ENCODE measurements around the gene EID2.

The EID2 gene

DNA sequence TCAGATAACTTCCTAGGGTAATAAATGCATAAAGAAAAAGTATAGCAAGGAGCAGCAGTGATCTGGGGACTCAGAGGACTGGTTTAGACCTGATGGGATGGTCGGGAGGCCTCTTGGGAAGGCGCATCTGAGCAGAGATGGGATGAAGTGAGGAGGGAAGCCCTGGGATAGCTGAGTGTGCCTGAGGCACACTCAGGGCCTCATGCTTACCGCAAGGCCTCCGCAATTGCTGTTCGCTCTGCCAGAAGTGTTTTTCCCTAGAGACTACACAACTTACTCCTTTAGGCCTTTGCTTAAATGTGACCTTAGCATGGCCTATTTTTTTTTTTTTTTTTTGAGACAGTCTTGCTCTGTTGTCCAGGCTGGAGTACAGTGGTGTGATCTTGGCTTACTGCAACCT, 45.3 kb downstream of the EID2 start:
- TF ChIP-seq NFIC (IDR thresholded peaks at IDR 0.05) (no peak), CEBPB (IDR thresholded peaks at IDR 0.05) (no peak), TEAD4 (IDR thresholded peaks at IDR 0.05) (no peak), ZBTB7A (IDR thresholded peaks at IDR 0.05; ENCODE audit: low read depth) (no peak), YY1 (IDR thresholded peaks at IDR 0.05; ENCODE audit: low read depth) (no peak), EGR1 (IDR thresholded peaks at IDR 0.05) (no peak), TAF1 (IDR thresholded peaks at IDR 0.05; ENCODE audit: low read depth) (no peak), TCF12 (IDR thresholded peaks at IDR 0.05; ENCODE audit: low read depth) (no peak), CREB1 (IDR thresholded peaks at IDR 0.05; ENCODE audit: low read depth) (no peak), RAD21 (IDR thresholded peaks at IDR 0.05; ENCODE audit: low read depth) (no peak)
- TF ChIP-seq, protein P1, sequence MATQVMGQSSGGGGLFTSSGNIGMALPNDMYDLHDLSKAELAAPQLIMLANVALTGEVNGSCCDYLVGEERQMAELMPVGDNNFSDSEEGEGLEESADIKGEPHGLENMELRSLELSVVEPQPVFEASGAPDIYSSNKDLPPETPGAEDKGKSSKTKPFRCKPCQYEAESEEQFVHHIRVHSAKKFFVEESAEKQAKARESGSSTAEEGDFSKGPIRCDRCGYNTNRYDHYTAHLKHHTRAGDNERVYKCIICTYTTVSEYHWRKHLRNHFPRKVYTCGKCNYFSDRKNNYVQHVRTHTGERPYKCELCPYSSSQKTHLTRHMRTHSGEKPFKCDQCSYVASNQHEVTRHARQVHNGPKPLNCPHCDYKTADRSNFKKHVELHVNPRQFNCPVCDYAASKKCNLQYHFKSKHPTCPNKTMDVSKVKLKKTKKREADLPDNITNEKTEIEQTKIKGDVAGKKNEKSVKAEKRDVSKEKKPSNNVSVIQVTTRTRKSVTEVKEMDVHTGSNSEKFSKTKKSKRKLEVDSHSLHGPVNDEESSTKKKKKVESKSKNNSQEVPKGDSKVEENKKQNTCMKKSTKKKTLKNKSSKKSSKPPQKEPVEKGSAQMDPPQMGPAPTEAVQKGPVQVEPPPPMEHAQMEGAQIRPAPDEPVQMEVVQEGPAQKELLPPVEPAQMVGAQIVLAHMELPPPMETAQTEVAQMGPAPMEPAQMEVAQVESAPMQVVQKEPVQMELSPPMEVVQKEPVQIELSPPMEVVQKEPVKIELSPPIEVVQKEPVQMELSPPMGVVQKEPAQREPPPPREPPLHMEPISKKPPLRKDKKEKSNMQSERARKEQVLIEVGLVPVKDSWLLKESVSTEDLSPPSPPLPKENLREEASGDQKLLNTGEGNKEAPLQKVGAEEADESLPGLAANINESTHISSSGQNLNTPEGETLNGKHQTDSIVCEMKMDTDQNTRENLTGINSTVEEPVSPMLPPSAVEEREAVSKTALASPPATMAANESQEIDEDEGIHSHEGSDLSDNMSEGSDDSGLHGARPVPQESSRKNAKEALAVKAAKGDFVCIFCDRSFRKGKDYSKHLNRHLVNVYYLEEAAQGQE (IDR thresholded peaks at IDR 0.05; ENCODE audit: low read depth): no peak
- TF ChIP-seq, protein P2, sequence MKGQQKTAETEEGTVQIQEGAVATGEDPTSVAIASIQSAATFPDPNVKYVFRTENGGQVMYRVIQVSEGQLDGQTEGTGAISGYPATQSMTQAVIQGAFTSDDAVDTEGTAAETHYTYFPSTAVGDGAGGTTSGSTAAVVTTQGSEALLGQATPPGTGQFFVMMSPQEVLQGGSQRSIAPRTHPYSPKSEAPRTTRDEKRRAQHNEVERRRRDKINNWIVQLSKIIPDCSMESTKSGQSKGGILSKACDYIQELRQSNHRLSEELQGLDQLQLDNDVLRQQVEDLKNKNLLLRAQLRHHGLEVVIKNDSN (IDR thresholded peaks at IDR 0.05): no peak
- TF ChIP-seq, protein P3, sequence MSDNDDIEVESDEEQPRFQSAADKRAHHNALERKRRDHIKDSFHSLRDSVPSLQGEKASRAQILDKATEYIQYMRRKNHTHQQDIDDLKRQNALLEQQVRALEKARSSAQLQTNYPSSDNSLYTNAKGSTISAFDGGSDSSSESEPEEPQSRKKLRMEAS (IDR thresholded peaks at IDR 0.05): no peak

DNA sequence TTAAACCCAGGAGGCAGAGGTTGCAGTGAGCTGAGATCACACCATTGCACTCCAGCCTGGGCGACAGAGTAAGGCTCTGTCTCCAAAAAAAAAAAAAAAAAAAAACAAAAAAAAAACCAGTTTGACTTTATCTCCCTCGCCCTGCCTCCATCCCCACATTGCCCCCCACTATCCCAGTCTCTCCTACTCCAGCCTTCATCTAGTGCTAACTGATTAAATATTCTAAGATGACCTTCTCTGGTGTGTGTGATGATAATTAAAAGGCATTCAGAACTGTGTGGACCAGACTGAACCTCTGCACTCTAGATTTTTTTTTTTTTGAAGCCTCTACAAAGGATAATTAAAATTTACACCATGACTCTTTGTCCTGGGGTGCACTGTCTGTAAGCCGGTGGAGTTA, 47.2 kb downstream of the EID2 start:
- TF ChIP-seq TCF12 (IDR thresholded peaks at IDR 0.05; ENCODE audit: low read depth): no peak
- no peak for TF ChIP-seq EP300 (IDR thresholded peaks at IDR 0.05; ENCODE audit: borderline replicate concordance)
- no peak for TF ChIP-seq RAD21 (IDR thresholded peaks at IDR 0.05; ENCODE audit: low read depth)
- TF ChIP-seq CREB1 (IDR thresholded peaks at IDR 0.05; ENCODE audit: low read depth): no peak
- TF ChIP-seq, protein P3 (IDR thresholded peaks at IDR 0.05): no peak
- no peak for TF ChIP-seq NFIC (IDR thresholded peaks at IDR 0.05)

DNA sequence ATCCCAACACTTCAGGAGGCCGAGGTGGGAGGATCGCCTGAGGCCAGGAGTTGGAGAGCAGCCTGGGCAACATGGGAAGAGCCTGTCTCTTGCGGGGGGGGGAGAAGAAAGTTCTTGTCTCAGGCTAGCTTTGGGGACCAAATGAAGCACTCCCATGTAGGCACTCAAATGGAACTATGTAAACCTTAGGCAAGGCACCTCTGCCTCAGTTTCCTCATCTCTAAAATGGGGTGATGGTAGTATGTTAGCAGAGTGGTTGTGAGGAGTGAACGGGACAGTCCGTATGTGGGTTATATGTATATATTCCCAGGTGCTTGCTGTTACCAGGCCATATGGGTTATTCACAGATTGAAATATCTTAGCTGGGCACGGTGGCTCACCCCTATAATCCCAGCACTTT, 47.7 kb downstream of the EID2 start:
- TF ChIP-seq EGR1 (IDR thresholded peaks at IDR 0.05): no peak
- TF ChIP-seq, protein P2 (IDR thresholded peaks at IDR 0.05): no peak
- TF ChIP-seq TCF12 (IDR thresholded peaks at IDR 0.05; ENCODE audit: low read depth): no peak
- TF ChIP-seq TAF1 (IDR thresholded peaks at IDR 0.05; ENCODE audit: low read depth): no peak
- TF ChIP-seq YY1 (IDR thresholded peaks at IDR 0.05; ENCODE audit: low read depth): no peak
- TF ChIP-seq ZBTB7A (IDR thresholded peaks at IDR 0.05; ENCODE audit: low read depth): no peak
- TF ChIP-seq CREB1 (IDR thresholded peaks at IDR 0.05; ENCODE audit: low read depth): no peak
- no peak for TF ChIP-seq TEAD4 (IDR thresholded peaks at IDR 0.05)
- TF ChIP-seq RAD21 (IDR thresholded peaks at IDR 0.05; ENCODE audit: low read depth): no peak
- no peak for TF ChIP-seq EP300 (IDR thresholded peaks at IDR 0.05; ENCODE audit: borderline replicate concordance)
- TF ChIP-seq NFIC (IDR thresholded peaks at IDR 0.05): no peak
- TF ChIP-seq, protein P3 (IDR thresholded peaks at IDR 0.05): no peak
- TF ChIP-seq CEBPB (IDR thresholded peaks at IDR 0.05): no peak
- TF ChIP-seq FOXM1 (IDR thresholded peaks at IDR 0.05; ENCODE audit: borderline replicate concordance, low read depth): no peak
- TF ChIP-seq, protein P1 (IDR thresholded peaks at IDR 0.05; ENCODE audit: low read depth): no peak

DNA sequence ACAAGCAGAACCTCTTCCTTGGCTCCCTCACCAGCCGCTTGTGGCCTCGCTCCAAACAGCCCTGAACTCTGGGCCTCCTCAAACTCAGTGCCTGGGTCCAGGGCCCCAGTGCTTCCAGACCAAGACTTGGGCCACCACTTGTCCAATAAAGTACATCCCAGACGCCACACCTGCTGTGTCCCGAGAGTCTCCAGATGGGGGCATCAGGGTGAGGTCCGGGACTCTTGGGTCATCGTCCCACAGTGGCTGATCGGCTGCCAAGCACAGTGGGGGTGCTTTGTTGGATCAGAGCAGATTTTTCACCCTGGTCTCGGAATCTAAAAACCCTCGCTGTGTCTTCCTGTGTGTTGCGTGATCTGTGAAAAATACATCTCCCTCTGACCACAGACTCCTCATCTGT, 50.2 kb downstream of the EID2 start:
- TF ChIP-seq, protein P2 (IDR thresholded peaks at IDR 0.05): no peak
- TF ChIP-seq CEBPB (IDR thresholded peaks at IDR 0.05): no peak
- no peak for TF ChIP-seq RAD21 (IDR thresholded peaks at IDR 0.05; ENCODE audit: low read depth)
- no peak for TF ChIP-seq ZBTB7A (IDR thresholded peaks at IDR 0.05; ENCODE audit: low read depth)
- TF ChIP-seq TAF1 (IDR thresholded peaks at IDR 0.05; ENCODE audit: low read depth): no peak
- TF ChIP-seq EP300 (IDR thresholded peaks at IDR 0.05; ENCODE audit: borderline replicate concordance): no peak
- TF ChIP-seq TEAD4 (IDR thresholded peaks at IDR 0.05): no peak
- TF ChIP-seq TCF12 (IDR thresholded peaks at IDR 0.05; ENCODE audit: low read depth): no peak
- TF ChIP-seq FOXM1 (IDR thresholded peaks at IDR 0.05; ENCODE audit: borderline replicate concordance, low read depth): no peak
- TF ChIP-seq, protein P3 (IDR thresholded peaks at IDR 0.05): no peak
- TF ChIP-seq YY1 (IDR thresholded peaks at IDR 0.05; ENCODE audit: low read depth): no peak
